HG02642 (cell line): ENCODE results near the gene OSBP2.

Experiments used
- ATAC-seq: cut with Tn5 transposase; IDR thresholded peaks from one replicate; pipeline ENCODE4 v1.9.1; 2021; ENCODE audit warnings: mild to moderate bottlenecking; ENCODE audit not compliant: unreplicated experiment, poor library complexity

Gene OSBP2

GRCh38 chr22:30947816-30948454 lies 253.3 kb downstream of the OSBP2 start:
- no peak for ATAC-seq

GRCh38 chr22:30948930-30949342 lies 254.3 kb downstream of the OSBP2 start:
- ATAC-seq: no peak

GRCh38 chr22:30949934-30950660 lies 255.4 kb downstream of the OSBP2 start:
- ATAC-seq: no peak

- ATAC-seq: no peak
Measured at GRCh38 chr22:30953206-30953605, 258.5 kb downstream of the OSBP2 start.

GRCh38 chr22:30955153-30955552 lies 260.5 kb downstream of the OSBP2 start:
- no peak for ATAC-seq
